Activated naive CD4-positive, alpha-beta T cell treated with anti-CD3 and anti-CD28 coated beads for 36 hours (primary cell): ENCODE data around the gene CISH. TPM values are rescaled to one million over a fixed set of nuclear protein-coding genes. Genes with fewer than 3 reads are reported as not detected.
A peak's percentile ranks its signal among the peaks of the same experiment; 100 is the strongest.

ENCODE experiments used
- CTCF ChIA-PET: fragments of 350-600 bp; sonication (Branson Sonifier 250); formaldehyde crosslinking; loops from one replicate; lab custom pipeline; 2021; ENCODE audit warnings: antibody characterized with exemption; lab: Charles Lee
- DNase-seq: peaks from one replicate; pipeline ENCODE4 v3.0.0-alpha.2; 2020
- H3K27ac Mint-ChIP-seq: one replicate; pipeline ENCODE4 v1.8.0; 2021; ENCODE audit warnings: mild to moderate bottlenecking, mixed read lengths
- H3K27me3 Mint-ChIP-seq: one replicate; pipeline ENCODE4 v1.8.0; 2021; ENCODE audit warnings: low read depth, mixed read lengths
- H3K36me3 Mint-ChIP-seq: one replicate; pipeline ENCODE4 v1.8.0; 2021; ENCODE audit warnings: low read depth, mixed read lengths
- H3K4me1 Mint-ChIP-seq: one replicate; pipeline ENCODE4 v1.8.0; 2021; ENCODE audit warnings: low read depth, mixed read lengths
- H3K4me3 Mint-ChIP-seq: one replicate; pipeline ENCODE4 v1.8.0; 2021; ENCODE audit warnings: mild to moderate bottlenecking, moderate library complexity, mixed read lengths
- H3K9me3 Mint-ChIP-seq: one replicate; pipeline ENCODE4 v1.8.0; 2021; ENCODE audit warnings: mixed read lengths
- intact Hi-C: fragments of 100-400 bp; cut with micrococcal nuclease; formaldehyde crosslinking; loops from one replicate; pipeline ENCODE4 v1.15.1; 2023
- total RNA-seq, 2 experiments: library from RNA; stranded (reverse); gene quantifications; one replicate each; pipeline ENCODE4 v1.2.3, GENCODE V29; 2021

CISH gene
- total RNA-seq, 2 experiments from 2014 or later: 136 to 138 TPM

DNA sequence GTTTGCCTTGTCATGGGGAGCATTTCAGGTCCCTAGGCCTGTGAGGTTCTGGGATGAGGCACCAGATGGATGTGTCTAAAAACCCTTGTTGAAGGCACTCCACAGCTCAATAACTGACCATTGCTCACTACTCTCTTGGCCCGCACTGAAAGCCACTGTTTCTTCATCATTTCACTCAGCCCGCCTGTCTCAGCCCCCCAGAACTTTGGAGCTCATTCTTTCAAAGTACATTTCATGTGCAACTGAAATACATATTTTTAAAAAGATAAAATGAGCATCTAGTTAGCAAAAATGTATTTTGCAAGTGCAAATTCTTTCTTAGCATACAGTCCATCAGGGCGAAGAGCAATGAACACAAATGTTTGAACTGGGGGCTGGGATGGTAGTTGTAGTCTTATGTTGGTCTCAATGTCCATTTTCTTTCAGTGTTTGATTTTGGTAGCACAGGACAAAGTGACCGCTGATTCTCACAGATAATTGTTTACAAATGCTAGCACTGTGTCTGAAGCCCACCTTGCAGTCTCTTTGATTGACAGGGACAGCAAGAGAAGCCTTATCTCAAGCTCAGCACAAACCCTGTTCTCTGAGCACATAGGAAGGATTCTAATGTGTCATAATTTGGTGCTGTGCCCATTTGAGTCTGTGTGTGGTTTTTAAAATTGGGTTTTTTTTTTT lies 22.7 kb downstream of the CISH start:
- no peaks in the 10 kb centered on the region for H3K9me3 Mint-ChIP-seq
- peaks cover 95% of the 10 kb centered on the region for H3K4me1 Mint-ChIP-seq
- peaks cover 15% of the 10 kb centered on the region for H3K36me3 Mint-ChIP-seq
- CTCF ChIA-PET: interaction anchor here (0.6 to 10.7 kb wide), 5 partner anchors 8 to 23 kb away, joined by 3 to 274 read pairs (median 94); partner anchors contain the start of genes C3orf18, CISH, HEMK1 and MAPKAPK3
- DNase-seq: no peak
- peak overlapping the region; percentile 42 for H3K4me3 Mint-ChIP-seq
- no peaks in the 10 kb centered on the region for H3K27me3 Mint-ChIP-seq
- intact Hi-C loops: loop anchor here (1.0 kb wide), 1 partner anchor 64 kb away; no protein-coding TSS in a partner anchor
- peak overlapping the region; percentile 99 for H3K27ac Mint-ChIP-seq

DNA sequence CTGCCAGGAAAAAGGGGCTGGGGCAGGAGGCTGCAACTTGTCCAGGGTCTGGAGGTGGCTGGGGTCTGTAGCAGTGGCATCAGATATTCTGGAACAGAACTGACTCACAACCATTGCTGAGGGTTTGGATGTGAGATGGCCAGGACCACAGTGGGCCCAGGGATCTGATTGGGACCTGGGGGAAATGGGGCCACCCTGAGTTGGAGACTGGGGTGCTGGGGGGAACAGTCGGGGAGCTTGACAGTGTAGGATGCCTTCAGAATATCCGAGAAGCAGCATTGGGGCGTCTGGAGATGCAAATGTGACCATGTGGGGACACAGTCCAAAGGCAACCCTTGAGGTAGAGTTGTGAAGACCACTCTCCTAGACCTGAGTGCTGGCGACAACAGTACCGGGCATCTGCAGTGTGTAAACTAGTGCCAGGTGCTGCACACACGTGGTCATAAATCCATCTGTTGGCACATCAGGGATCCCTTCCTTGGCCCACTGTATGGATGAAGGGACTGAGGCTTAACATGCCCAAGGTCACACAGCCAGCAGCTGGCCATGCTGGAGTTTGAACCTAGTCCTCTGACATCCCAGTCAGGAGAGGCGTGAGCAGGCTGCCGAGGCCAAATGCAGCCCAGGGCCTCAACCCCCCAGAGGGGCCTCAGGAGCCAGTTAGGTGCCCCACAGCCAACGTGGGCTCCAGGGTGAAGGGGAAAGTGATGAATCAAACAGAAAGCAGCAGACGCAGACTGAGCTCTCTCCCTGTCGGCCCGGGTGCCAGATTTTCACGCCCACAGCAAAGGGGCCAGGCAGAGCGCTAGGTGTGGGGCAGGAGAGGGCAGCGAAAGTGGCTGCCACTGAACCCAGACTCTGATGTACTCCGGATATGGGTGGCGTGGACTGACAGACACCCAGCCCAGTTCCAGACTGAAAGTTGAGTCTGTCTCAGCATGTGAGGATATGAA lies 23.5 kb downstream of the CISH start:
- intact Hi-C loops: loop anchor here (1.0 kb wide), 1 partner anchor 65 kb away; no protein-coding TSS in a partner anchor
- CTCF ChIA-PET: interaction anchor here (7.2 to 10.7 kb wide), 3 partner anchors 14 to 24 kb away, joined by 94 to 274 read pairs (median 243); partner anchors contain the start of genes C3orf18, CISH, HEMK1 and MAPKAPK3
- peaks cover 91% of the 10 kb centered on the region for H3K4me1 Mint-ChIP-seq
- peak overlapping the region; percentile 99 for H3K27ac Mint-ChIP-seq
- H3K4me3 Mint-ChIP-seq: peak overlapping the region; percentile 42
- peak; percentile 94 for DNase-seq
- no peaks in the 10 kb centered on the region for H3K9me3 Mint-ChIP-seq
- H3K27me3 Mint-ChIP-seq: no peaks in the 10 kb centered on the region
- peaks cover 15% of the 10 kb centered on the region for H3K36me3 Mint-ChIP-seq

DNA sequence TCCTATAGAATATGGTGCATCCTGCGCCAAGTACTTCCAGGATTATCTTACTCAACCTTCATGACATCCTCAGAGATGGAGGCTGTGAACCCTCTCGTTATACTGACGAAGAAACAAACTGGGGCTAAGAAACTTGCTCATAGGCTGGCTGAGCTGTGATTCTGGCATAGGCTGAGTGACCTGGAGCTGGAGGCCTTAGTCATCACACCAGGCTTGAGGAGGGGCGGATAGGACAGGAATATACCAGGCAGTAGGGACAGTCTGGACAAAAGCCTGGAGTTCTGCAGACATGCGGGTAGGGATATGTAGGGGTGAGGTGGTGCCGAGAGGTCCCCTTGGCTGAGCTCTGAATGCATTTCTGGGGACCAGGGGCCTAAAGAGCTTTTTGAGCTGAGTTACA lies 24.2 kb downstream of the CISH start:
- H3K4me3 Mint-ChIP-seq: no peak overlapping the region
- H3K9me3 Mint-ChIP-seq: no peaks in the 10 kb centered on the region
- peak; percentile 27 for DNase-seq
- intact Hi-C loops: no loop called here
- peaks cover 86% of the 10 kb centered on the region for H3K4me1 Mint-ChIP-seq
- H3K36me3 Mint-ChIP-seq: peaks cover 20% of the 10 kb centered on the region
- CTCF ChIA-PET: interaction anchor here (7.2 to 10.7 kb wide), 3 partner anchors 14 to 25 kb away, joined by 94 to 274 read pairs (median 243); partner anchors contain the start of genes C3orf18, CISH, HEMK1 and MAPKAPK3
- no peaks in the 10 kb centered on the region for H3K27me3 Mint-ChIP-seq
- peak overlapping the region; percentile 99 for H3K27ac Mint-ChIP-seq

DNA sequence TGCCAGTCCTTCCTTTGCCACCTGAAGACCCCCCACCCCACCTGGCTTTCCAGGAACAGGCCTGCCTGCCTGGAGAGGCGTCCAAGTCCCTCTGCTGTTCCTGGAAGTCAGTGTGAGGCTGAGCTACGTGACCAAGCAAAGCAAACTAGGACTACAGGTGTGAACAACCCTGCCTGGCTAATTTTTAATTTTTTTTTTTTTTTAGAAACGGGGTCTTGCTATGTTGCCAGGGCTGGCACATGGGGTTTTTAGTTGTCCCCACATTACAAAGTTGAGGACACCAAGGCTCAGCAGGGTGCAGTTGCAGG lies 24.9 kb downstream of the CISH start:
- DNase-seq: peak; percentile 10
- intact Hi-C loops: no loop called here
- Mint-ChIP-seq H3K4me1 (peaks cover 82% of the 10 kb centered on the region), H3K9me3 (no peaks in the 10 kb centered on the region), H3K36me3 (peaks cover 24% of the 10 kb centered on the region), H3K4me3 (no peak overlapping the region), H3K27me3 (no peaks in the 10 kb centered on the region), H3K27ac (peak overlapping the region; percentile 99)
- CTCF ChIA-PET: interaction anchor here (7.2 to 10.7 kb wide), 3 partner anchors 14 to 25 kb away, joined by 94 to 274 read pairs (median 243); partner anchors contain the start of genes C3orf18, CISH, HEMK1 and MAPKAPK3

DNA sequence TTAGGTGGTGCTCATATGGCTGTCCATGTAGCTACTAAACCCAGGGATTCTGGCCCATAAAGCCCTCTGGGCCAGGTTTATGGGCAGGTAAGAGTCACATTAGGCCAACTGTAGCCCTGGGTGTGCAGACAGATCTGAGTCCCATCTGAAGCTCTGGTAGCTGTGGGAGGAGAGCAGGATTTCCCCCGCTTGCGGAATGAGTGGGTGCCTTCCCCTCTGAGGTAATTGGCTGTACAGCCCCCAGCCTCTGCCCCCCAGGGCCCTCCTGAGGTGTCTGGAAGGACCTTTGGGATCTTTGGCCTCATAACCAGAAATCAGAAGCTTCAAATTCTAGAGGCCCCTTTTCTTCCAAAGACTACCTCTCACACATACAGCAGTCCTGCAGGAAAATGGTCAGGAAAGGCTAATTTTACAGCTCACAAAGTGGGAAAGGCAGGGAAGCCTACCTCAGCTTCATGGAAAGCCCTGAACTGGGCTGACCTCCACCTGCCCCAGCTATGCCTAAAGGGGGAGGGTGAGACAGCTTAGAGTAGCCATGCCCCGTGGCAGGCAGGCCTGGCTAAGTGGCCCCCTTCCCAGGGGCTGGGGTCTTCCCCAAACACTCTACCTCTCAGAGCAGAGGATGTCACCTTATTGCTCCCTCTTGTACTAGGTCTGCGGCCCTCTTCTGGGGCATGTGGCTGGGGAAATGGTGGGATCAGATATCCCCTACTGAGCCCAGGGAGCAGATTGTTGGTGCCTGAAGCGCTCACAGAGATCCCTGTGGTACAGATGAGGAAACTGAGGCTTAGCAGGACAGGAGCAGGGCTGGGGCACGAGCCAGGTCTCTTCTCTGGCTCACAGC lies 25.4 kb downstream of the CISH start:
- no peaks in the 10 kb centered on the region for H3K9me3 Mint-ChIP-seq
- DNase-seq: peak; percentile 80
- H3K4me1 Mint-ChIP-seq: peaks cover 80% of the 10 kb centered on the region
- intact Hi-C loops: no loop called here
- CTCF ChIA-PET: interaction anchor here (1.1 to 10.7 kb wide), 5 partner anchors 8 to 26 kb away, joined by 3 to 274 read pairs (median 94); partner anchors contain the start of genes C3orf18, CISH, HEMK1 and MAPKAPK3
- no peak overlapping the region for H3K4me3 Mint-ChIP-seq
- peaks cover 27% of the 10 kb centered on the region for H3K36me3 Mint-ChIP-seq
- H3K27ac Mint-ChIP-seq: peak overlapping the region; percentile 99
- no peaks in the 10 kb centered on the region for H3K27me3 Mint-ChIP-seq

DNA sequence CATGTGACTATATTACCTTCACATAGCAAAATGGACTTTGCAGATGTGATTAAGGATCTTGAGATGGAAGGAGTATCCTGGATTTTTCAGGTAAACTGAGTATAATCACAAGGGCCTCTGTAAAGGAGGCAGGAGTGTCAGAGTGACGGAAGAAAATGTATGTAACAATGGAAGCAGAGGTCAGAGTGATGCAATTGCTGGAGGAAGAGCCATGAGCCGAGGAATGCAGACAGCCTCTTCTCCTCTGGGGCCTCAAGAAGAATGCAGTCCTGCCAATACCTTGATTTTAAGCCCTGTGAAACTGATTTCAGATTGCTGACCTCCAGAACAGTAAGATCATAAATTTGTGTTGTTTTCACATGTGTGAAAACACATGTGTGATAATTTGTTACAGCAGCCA lies 27.2 kb downstream of the CISH start:
- DNase-seq: no peak
- peak overlapping the region; percentile 46 for H3K27ac Mint-ChIP-seq
- H3K9me3 Mint-ChIP-seq: no peaks in the 10 kb centered on the region
- H3K4me3 Mint-ChIP-seq: no peak overlapping the region
- peaks cover 73% of the 10 kb centered on the region for H3K4me1 Mint-ChIP-seq
- CTCF ChIA-PET: no interaction called here
- peaks cover 34% of the 10 kb centered on the region for H3K36me3 Mint-ChIP-seq
- no peaks in the 10 kb centered on the region for H3K27me3 Mint-ChIP-seq
- intact Hi-C loops: no loop called here

DNA sequence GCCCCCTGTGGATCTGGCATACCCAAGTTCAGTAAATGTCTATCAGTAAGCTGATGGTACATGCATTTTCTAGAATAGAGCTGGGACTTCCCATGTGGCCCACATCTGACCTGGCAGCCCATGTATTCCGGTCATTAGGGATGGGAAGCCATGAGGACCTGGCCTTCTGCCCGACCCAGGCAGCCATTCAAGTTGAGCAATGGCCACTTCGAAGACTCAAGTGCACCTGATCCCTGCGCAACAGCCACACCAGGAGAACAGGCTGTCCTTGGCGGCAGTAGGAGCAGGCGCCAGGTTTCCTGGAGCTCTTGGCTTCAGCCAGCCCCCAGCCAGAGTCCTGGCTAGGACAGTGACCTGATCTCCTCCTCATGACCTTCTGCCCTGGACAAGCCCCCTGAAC lies 27.7 kb downstream of the CISH start:
- Mint-ChIP-seq H3K4me1 (peaks cover 68% of the 10 kb centered on the region), H3K9me3 (no peaks in the 10 kb centered on the region), H3K27ac (peak overlapping the region; percentile 14), H3K36me3 (peaks cover 37% of the 10 kb centered on the region), H3K27me3 (no peaks in the 10 kb centered on the region), H3K4me3 (no peak overlapping the region)
- DNase-seq: no peak
- intact Hi-C loops: no loop called here
- CTCF ChIA-PET: no interaction called here

DNA sequence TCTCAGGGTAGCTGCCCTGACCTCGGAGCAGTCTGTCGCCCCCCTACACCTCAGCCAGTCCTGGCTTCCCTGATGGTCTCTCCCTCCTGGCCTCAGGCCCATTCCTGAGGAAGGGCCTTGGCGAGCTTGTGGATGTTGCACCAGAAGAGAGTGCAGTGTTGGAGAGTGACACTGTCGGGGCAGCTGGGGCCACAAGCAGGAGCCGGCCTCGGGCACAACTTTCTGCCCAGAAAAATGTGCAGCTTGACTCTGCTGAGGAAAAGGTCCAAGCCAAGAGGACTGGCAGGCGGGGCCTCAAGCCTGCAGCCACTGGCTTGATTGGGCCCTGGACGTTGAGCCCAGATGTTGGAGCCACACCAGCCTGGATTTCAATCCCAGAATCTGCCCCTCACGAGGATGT lies 29.5 kb downstream of the CISH start:
- no peak overlapping the region for H3K4me3 Mint-ChIP-seq
- intact Hi-C loops: no loop called here
- H3K27ac Mint-ChIP-seq: no peak overlapping the region
- DNase-seq: no peak
- CTCF ChIA-PET: interaction anchor here (1.7 to 2.6 kb wide), 3 partner anchors 11 to 31 kb away, joined by 3 to 8 read pairs (median 8); no protein-coding TSS in a partner anchor
- peaks cover 51% of the 10 kb centered on the region for H3K4me1 Mint-ChIP-seq
- peaks cover 44% of the 10 kb centered on the region for H3K36me3 Mint-ChIP-seq
- no peaks in the 10 kb centered on the region for H3K9me3 Mint-ChIP-seq
- H3K27me3 Mint-ChIP-seq: no peaks in the 10 kb centered on the region

DNA sequence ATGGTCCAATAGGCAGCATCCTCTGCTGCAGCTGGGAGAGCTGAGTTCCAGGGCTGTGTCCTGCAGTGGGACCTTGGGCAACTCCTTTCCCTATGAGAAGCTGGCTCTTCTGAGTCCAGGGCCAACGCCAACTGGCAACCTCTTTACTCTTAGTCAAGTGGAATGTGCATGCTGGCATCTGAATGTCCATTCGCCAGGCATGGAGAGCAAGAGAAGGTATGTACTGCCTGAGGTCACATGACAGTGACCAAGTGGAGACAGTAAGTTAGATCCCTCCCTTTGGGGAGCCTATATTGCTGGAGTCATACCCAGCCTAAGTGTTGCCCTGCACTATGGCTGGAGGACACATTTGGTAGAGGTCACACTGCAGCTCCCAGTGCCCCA lies 30.1 kb downstream of the CISH start:
- CTCF ChIA-PET: interaction anchor here (0.5 to 2.6 kb wide), 7 partner anchors 8 to 72 kb away, joined by 3 to 8 read pairs (median 4); no protein-coding TSS in a partner anchor
- Mint-ChIP-seq H3K9me3 (no peaks in the 10 kb centered on the region), H3K27me3 (no peaks in the 10 kb centered on the region), H3K4me1 (peaks cover 45% of the 10 kb centered on the region), H3K27ac (no peak overlapping the region), H3K4me3 (no peak overlapping the region), H3K36me3 (peaks cover 46% of the 10 kb centered on the region)
- no peak for DNase-seq
- intact Hi-C loops: no loop called here

DNA sequence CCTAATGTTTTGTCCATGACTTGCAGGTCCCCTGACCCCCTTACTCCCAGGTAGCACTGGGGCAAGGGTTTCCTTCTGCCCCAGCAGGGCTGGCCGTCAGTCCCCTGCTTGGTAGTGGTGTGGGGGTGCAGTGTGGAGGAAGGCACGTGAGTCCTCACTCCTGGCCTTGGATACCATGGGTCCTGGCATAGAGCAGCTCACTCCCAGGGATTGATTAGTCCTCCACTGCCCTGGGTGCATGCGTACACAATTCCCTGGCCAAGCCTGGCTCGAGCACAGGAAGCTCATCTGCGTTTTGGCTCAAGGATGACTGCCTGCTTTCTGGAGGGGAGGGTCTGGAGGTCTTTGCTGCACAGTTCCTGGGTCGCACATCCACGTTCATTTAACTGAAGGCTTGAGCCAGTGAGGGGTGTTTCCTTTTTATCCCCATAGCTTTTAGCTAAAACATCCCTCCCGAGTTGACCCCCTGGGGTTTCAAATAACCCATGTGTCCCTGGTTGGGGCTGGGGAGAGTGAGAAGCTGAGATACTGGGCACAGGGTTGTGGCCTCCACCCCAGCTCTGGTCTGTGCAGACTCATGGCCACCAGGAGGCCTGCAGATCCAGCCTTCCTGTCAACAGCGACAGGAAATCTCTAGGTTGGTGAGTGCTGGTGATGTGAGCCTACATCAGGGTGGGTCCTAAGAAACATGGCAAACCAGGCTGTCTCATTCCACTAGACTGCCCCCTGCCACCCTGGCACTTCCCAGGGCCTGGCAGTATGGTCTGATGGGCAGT lies 30.7 kb downstream of the CISH start:
- DNase-seq: no peak
- CTCF ChIA-PET: interaction anchor here (0.5 to 2.6 kb wide), 8 partner anchors 9 to 72 kb away, joined by 3 to 8 read pairs (median 4); no protein-coding TSS in a partner anchor
- H3K4me3 Mint-ChIP-seq: no peak overlapping the region
- no peaks in the 10 kb centered on the region for H3K9me3 Mint-ChIP-seq
- intact Hi-C loops: no loop called here
- H3K27me3 Mint-ChIP-seq: no peaks in the 10 kb centered on the region
- peaks cover 49% of the 10 kb centered on the region for H3K36me3 Mint-ChIP-seq
- H3K4me1 Mint-ChIP-seq: peaks cover 41% of the 10 kb centered on the region
- no peak overlapping the region for H3K27ac Mint-ChIP-seq

DNA sequence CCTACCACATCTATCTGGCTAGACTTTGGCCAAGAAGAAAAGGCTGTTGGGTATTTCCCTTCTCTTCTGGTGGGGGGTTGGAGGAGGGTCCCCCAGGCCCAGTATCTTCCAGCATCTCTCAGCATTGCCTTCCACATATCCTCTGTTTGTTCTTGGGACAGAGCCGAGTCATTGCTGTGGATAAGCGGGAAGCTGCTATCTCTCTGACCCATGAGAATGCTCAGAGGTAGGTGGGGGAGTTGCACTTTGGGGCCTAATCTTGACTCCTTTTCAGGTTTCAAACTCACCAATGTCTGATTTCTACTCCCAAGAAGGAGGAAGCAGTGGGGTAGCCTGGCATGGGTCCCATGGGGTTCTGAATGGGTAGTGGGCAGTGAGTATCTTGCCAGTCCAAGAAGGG lies 34.2 kb downstream of the CISH start:
- Mint-ChIP-seq H3K27me3 (no peaks in the 10 kb centered on the region), H3K4me3 (no peak overlapping the region), H3K9me3 (no peaks in the 10 kb centered on the region), H3K4me1 (peaks cover 51% of the 10 kb centered on the region), H3K36me3 (peaks cover 48% of the 10 kb centered on the region), H3K27ac (no peak overlapping the region)
- CTCF ChIA-PET: interaction anchor here (1.1 to 13.0 kb wide), 3 partner anchors 12 to 227 kb away, joined by 3 to 274 read pairs (median 20); partner anchors contain the start of genes CYB561D2 and NPRL2
- DNase-seq: no peak
- intact Hi-C loops: no loop called here
